Progenitor cell of endocrine pancreas (in vitro differentiated cells): ENCODE data around the gene POLR1A. TPM values are rescaled to one million over a fixed set of nuclear protein-coding genes. Genes with fewer than 3 reads are reported as not detected.
A peak's percentile ranks its signal among the peaks of the same experiment; 100 is the strongest.

ENCODE experiments used
- DNase-seq: peaks from one replicate; pipeline ENCODE4 v3.0.0; 2021; ENCODE audit warnings: low spot score; ENCODE audit not compliant: unreplicated experiment
- H3K27ac Mint-ChIP-seq: 2 replicates; pipeline ENCODE4 v1.8.0; 2021; ENCODE audit warnings: mild to moderate bottlenecking, moderate library complexity, mixed read lengths
- H3K27me3 Mint-ChIP-seq: 2 replicates; pipeline ENCODE4 v1.8.0; 2021; ENCODE audit warnings: mixed read lengths
- H3K36me3 Mint-ChIP-seq: 2 replicates; pipeline ENCODE4 v1.8.0; 2022; ENCODE audit warnings: mixed read lengths; ENCODE audit not compliant: insufficient read depth
- H3K4me1 Mint-ChIP-seq: 2 replicates; pipeline ENCODE4 v1.8.0; 2021; ENCODE audit warnings: low read depth, mixed read lengths
- H3K4me3 Mint-ChIP-seq: 2 replicates; pipeline ENCODE4 v1.8.0; 2021; ENCODE audit warnings: low read depth, mild to moderate bottlenecking, moderate library complexity, mixed read lengths
- H3K9me3 Mint-ChIP-seq: 2 replicates; pipeline ENCODE4 v1.8.0; 2021; ENCODE audit warnings: low read depth, mixed read lengths
- total RNA-seq: library from RNA; stranded (reverse); gene quantifications from 2 replicates; pipeline ENCODE4 v1.2.1, GENCODE V29; 2021
- TF ChIP-seq, protein P1 (sequence below): fragments of 200-600 bp; sonication (generic); IDR thresholded peaks from one replicate; pipeline ENCODE4 v1.5.0; 2021; ENCODE audit warnings: antibody characterized with exemption, mild to moderate bottlenecking; ENCODE audit not compliant: unreplicated experiment

Gene POLR1A
- total RNA-seq, 1 donor from 2014 or later = 47.9 TPM

DNA sequence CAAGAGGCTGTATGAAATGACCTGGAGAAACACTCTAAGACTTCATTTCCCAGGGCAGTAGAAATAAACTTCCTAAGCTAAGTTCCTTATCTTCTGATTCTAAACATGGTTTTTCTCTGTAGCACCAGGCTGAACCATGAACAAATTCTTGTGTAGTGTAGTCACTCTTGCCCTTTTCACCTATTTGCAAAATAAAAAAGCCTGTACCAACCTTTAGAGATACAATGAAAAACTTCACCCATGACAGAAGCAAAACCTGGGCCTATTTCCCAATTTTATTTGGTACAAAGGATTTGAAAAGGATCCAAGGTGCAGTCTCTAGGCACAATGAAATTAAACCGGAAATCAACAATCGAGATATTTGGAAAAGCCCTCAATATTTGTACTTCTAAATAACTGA, 43.6 kb downstream of the POLR1A start:
- H3K36me3 Mint-ChIP-seq = peaks cover 44% of the 10 kb centered on the region
- no peaks in the 10 kb centered on the region for H3K27me3 Mint-ChIP-seq
- H3K9me3 Mint-ChIP-seq = peaks cover 14% of the 10 kb centered on the region
- peak overlapping the region; percentile 25 for H3K27ac Mint-ChIP-seq
- DNase-seq = no peak
- H3K4me3 Mint-ChIP-seq = no peak overlapping the region
- TF ChIP-seq, protein P1, sequence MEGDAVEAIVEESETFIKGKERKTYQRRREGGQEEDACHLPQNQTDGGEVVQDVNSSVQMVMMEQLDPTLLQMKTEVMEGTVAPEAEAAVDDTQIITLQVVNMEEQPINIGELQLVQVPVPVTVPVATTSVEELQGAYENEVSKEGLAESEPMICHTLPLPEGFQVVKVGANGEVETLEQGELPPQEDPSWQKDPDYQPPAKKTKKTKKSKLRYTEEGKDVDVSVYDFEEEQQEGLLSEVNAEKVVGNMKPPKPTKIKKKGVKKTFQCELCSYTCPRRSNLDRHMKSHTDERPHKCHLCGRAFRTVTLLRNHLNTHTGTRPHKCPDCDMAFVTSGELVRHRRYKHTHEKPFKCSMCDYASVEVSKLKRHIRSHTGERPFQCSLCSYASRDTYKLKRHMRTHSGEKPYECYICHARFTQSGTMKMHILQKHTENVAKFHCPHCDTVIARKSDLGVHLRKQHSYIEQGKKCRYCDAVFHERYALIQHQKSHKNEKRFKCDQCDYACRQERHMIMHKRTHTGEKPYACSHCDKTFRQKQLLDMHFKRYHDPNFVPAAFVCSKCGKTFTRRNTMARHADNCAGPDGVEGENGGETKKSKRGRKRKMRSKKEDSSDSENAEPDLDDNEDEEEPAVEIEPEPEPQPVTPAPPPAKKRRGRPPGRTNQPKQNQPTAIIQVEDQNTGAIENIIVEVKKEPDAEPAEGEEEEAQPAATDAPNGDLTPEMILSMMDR = no peak
- H3K4me1 Mint-ChIP-seq = peaks cover 10% of the 10 kb centered on the region

DNA sequence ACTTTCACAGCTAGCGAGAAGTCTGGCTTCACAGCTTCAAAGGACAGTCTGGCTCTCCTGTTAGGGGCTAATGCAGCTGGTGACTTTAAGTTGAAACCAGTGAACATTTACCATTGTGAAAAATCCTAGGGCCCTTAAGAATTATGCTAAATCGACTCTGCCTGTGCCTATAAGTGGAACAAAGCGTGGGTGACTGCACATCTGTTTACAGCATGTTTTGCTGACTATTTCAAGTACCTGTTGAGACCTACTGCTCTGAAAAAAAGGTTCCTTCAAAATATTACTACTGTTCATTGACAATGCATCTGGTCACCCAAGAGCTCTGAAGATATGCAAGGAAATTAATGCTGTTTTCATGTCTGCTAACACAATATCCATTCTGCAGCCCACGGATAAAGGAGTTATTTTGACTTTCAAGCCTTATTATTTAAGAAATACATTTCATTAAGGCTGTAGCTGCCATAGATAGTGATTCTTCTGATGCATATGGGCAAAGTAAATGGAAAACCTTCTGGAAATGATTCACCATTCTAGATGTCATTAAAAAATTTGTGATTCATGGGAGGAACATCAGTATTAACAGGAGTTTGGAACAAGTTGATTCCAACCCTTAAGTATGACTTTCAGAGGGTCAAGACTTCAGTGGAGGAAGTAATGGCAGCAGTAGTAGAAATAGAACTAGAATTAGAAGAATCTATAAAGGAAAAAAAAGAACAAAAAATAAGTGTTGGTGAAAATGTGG, 48.9 kb downstream of the POLR1A start:
- no peaks in the 10 kb centered on the region for H3K27me3 Mint-ChIP-seq
- peaks cover 18% of the 10 kb centered on the region for H3K36me3 Mint-ChIP-seq
- no peak for DNase-seq
- H3K9me3 Mint-ChIP-seq = no peaks in the 10 kb centered on the region
- H3K27ac Mint-ChIP-seq = no peak overlapping the region
- TF ChIP-seq, protein P1 = no peak
- H3K4me1 Mint-ChIP-seq = peaks cover 2% of the 10 kb centered on the region
- H3K4me3 Mint-ChIP-seq = no peak overlapping the region

DNA sequence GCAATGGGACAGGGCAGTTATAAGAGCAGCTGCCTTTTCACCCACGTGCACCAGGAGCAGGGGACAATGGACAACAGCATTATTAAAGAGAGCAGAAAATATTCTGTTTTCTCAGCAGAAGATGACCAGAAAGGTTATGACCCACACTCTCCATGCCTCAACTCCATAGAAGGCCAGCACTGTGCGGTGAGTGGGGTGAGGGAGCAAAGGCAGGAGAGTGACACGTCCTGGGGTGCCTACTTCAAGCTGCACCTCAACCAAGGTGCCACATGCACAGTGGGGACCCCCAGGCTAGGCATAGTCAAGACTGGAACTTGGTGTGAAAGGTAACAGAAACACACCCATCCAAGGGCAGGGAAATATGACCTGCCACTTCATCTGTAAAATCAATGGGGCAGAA, 50.4 kb downstream of the POLR1A start:
- Mint-ChIP-seq H3K4me1 (no peaks in the 10 kb centered on the region), H3K27ac (no peak overlapping the region), H3K27me3 (no peaks in the 10 kb centered on the region), H3K36me3 (peaks cover 12% of the 10 kb centered on the region), H3K4me3 (no peak overlapping the region), H3K9me3 (no peaks in the 10 kb centered on the region)
- DNase-seq = no peak
- TF ChIP-seq, protein P1 = no peak

DNA sequence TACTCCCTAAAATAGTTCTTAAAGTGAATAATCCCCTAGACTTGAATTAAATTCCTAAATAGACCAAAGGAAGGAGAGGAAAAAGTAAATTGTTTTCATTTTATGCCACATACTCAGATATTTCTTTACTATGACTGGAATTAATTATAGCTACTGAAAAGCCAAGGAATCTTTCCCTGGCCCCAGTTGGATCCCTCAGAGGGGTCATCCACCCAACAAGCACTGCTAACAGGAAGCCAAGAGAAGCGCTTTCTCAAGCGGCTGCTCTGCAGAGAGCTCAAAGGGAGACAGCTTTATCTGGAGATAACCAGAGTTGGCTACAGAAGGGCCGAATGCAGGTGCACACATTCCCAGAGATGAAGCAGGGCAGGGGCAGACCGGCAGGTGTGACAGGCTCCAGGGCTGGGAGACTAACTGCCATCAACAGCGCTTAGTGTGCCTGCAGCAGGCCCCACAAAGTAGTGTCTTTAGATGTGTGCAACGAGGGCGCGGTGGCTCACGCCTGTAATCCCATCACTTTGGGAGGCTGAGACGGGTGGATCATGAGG, 51.1 kb downstream of the POLR1A start:
- no peaks in the 10 kb centered on the region for H3K4me1 Mint-ChIP-seq
- TF ChIP-seq, protein P1 = no peak
- H3K4me3 Mint-ChIP-seq = no peak overlapping the region
- DNase-seq = no peak
- H3K9me3 Mint-ChIP-seq = no peaks in the 10 kb centered on the region
- no peaks in the 10 kb centered on the region for H3K27me3 Mint-ChIP-seq
- H3K36me3 Mint-ChIP-seq = peaks cover 12% of the 10 kb centered on the region
- H3K27ac Mint-ChIP-seq = no peak overlapping the region

DNA sequence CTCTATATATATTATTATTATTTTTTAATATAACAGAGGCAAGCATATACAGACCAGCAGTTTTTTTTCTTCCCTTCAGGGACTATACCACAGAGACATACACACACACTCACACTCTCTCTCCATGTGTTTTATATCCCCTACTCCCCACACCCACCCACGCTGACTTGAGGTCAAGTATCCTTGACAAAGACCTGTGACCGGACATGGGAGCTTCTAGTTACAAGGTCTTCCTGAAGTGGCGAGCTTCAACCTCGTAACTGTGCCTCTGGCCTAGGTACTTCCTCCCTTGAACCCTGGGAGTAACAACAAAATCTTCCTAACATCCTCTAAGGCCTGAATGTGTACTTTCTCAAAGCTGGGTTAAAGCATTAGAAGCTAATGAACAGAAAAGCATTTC, 52.5 kb downstream of the POLR1A start:
- H3K9me3 Mint-ChIP-seq = no peaks in the 10 kb centered on the region
- DNase-seq = no peak
- H3K4me3 Mint-ChIP-seq = no peak overlapping the region
- H3K36me3 Mint-ChIP-seq = peaks cover 14% of the 10 kb centered on the region
- no peak overlapping the region for H3K27ac Mint-ChIP-seq
- H3K4me1 Mint-ChIP-seq = no peaks in the 10 kb centered on the region
- no peaks in the 10 kb centered on the region for H3K27me3 Mint-ChIP-seq
- TF ChIP-seq, protein P1 = no peak
